Embryonic facial prominence (tissue), 1 donor: Measurements from ENCODE around the gene HOXA13.

Source experiments
- DNase-seq: peaks from one replicate; pipeline ENCODE4 v3.0.0-alpha.2; 2016; ENCODE audit errors: extremely low spot score

The HOXA13 gene

DNA sequence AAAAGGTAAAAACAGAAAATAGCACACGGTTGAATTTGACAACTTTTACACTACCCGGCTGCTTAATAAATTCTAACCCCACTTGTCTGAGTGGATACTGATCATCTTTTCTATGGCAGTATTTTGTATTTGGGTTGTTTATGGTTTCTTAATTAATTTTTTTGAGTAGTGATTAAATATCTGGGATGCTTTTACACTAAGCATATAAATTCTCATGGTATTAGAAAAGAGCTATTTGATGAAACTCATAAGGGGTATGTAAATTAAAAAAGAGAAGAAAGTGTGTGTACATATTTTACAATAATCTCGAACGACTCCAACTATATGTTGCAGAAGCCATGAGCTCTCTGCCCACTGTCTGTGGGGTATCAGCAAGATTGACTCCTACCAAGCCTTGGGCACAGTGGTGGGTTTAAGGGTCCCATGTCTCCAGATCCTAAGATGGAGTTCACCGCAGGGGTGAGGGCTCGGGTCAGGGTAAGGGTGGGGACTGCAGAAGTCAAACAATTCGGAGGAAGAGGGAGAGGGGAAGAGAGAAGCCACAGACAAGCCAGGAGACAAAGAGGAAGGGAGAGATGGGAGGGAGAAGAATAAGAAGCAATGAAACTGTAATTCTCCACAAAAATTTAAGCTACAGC lies 7.6 kb upstream of the HOXA13 start:
- DNase-seq = no peak

DNA sequence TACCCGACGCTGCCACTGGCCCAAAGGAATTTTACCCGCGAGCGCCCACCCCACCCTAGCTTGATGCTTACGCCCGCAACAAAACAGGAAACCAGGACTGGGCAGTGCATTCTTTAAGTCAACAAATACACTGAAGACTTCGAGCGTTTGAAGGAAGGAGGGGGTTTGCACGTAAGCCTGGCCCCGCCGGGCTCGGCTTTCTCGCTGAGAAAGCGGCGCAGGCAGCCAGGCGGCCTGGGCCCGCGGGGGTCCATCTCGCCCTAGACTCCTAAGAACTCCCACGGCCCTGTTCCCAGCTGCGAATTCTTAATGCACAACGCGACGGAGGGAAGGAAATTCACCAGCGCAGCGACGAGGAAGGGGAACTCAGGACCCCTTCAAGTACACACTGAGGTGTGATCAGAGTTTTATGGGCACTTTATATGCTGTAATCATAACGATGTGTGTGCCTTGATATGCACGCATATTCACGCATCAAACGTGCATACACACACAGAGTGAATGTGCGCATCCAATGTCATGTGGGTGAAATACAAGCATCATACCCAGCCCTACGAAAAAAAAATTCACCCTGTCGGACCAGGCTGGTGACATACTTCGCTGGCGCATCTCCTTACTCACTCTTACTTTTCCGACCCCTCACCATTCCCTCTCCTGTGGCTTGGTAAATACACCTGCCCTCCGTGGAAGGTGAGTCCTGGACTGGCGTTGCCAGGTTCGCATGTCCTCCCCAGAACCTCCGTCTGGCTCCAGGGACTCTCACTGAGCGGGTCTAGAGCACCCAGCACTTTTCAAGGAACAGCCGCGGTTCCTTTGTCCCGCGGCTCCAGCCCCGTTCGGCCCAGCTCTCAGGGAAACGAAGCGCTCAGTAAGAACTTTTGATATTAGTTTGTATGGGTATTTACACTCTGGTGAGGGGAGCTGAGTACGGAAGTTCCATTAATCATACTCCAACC lies 5.7 kb upstream of the HOXA13 start:
- no peak for DNase-seq

DNA sequence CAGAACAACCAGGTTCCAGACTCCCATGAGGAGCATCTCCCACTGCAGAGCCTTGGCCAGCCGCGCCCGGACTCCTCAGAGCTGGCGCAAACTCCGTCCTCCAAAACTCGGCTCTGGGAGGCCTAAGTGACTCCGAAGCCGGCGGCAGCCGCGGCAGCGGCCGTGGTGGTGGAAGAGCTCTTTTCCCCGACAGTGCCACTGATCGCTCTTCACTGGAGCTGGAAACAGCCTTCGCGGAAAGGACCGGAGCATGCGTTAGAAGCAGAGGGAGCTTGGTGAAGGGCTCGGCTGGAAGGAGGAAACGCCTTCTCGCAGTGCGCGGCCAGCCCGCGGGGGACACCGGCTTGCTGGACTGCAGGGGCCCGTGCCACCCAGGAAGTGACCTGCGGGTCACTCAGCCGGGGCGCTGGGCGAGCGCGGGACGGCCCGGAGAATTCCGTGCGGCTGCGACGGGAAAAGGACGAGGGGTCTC lies 5.0 kb upstream of the HOXA13 start:
- DNase-seq = no peak

DNA sequence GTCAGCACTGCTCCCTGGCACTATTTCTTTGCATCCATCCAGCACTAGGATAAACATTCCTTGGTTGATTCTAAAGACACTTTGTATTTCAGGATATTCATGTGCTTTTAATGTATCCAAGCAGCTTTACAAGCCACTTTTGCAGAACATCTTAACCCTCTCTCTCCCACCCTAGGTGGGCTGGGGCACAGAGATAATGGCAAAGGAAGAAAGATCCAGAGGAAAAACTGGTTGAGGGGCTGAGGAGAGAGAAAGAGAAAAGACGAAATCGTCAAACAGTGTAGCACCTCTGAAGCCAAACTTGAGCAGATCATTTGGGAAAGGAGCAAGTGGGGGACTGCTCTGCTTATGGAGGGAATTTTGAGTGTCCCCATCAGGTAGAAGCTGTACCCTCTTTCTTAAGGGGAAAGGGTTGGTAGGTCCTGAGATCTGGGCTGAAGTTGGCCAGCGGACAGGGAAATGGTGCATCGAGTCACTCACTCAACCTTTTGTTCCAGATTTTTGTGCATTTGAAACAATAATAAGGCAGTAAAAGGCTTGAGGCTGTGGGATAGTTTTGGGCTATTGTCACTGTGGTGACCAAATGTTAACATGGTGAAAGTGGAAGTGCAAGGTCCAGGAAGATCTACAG lies 4.2 kb upstream of the HOXA13 start:
- DNase-seq = no peak

DNA sequence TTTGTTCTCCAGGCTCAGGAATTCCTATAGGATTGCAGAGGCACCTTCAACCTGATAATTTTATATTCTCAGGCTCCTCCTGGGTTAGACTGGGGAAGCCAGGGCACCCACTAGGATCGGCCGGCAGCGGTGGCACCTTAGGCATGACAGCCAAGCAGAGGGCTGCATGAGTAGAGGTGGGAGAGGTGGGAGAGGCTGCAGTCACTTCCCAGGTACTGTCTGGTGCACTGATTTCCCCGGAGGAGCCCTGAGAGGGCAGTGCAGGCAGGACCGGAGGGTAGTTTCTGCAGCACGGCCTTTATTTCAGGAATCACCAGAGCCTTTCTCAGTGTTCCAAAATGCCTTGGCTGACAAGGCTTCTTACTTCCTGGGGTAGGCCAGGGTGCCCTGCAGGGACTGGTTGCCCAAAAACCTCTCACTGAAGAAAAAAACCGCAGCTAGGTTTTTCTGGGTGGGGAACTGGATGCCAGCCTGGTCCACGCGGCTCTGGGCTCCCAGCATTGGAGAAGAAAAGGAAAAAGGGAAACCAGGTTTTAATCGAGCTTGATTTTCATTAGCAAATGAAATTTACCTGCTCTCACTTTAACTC lies 3.6 kb upstream of the HOXA13 start:
- DNase-seq = no peak

DNA sequence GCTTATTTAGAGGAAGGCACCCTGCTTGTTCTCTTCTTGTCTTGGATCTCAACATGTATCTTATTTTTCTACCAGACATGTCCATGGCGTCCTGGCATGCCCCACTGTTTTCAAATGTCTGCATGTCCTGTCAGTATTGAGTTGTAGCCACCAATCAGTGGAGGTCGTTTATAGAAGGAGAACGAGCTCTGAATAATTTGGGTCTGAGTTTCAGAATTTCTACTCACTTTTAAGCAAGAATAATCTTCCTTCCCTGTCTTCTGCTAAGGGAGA lies 2.9 kb upstream of the HOXA13 start:
- DNase-seq = no peak

DNA sequence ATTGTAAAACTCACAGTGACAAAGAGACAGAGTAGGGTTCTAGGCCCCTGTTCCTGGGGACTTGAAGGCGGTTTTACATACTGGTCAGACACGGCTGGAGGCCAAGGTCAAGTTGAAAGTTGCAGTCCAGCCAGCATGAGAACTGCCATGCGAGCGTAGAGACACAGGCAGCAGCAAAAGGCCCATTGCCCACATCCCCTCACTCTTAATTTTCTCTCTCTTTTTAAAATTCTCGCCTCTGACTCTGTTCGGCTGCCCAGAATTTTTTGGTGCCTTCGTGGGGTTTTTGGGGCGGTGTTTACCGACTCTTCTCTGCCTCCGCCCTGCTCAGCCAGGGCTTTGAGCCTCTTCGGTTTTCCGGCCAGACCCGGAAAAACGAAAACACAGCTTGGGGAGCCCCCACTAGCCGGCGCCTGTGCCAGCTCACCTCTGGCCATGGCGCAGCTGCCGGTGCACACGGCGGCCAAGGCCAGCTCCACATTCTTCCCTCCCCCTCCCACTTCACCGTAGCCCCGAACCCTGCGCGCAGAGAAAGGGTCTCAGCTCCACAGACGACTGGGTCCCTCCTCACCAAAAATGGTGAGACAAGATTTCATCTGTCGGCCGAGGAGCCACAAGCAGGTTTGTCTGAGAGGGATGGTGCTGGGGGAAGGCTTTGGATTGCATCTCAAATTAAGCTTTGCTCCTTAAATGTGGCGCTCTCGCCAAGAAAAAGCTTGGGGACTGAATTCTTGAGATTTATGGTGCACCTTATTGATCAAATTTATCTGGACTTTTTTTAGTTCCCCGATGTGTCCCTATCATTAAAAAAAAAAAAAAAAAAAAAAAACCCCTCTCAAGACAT lies 2.3 kb upstream of the HOXA13 start:
- DNase-seq = no peak

DNA sequence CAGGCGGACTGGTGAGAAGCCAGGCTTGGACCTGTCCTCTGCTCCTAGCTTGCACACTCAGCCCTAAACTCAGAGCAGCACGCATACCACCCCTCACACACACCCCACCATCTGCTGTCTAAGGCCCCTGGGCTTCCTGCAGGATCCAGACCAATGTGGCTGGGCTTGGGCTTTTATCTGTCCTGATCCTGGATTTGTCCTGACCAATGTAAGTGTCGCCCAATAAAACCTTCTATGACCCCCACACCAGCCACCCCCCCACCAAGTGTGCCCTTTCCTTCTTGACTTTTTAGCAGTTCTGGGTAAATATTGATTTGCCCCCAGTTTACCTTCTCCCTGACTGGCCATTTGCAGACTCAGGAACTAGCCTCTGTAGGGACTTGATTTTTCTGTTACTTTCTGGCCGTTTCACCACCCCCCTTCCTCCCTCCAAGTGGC lies 1.7 kb upstream of the HOXA13 start:
- no peak for DNase-seq

DNA sequence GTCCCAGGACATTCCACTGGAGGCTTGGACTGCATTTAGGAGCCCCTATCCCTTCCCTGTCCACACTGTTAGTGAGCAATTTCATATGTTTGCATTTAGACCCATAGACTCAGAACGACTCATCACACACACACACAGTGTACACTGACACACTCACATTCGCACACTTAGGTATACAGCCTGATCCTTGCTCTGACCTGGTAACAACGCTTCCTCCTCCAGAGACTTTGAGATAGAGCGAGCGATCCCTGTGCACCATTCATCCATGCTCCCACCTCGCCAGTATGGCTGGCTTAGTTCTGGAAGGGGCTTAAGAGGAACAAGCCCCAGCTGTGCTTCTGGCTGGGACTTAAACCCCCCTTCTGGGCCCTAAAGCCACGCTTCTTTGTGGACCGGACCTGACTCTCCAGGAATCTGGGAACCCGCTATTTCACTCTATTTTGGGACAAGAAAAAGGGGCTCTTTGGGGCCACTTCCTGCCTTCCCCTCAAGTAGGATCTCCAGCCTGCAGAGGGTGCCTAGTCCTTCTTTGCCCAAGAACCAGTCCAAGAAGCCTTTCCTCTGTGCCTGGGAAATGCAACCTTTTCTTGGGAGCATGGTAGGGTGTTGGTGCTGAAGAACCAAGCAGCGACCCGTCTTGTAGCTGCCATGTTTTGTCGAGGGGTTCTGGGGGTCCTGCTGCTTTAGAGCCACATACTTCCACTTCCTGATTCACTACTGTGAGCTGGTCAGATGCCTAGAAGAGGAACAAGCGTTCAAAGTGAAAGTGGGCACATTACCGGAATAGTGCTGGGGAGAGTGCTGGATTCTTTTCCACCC lies 1.1 kb upstream of the HOXA13 start:
- no peak for DNase-seq

DNA sequence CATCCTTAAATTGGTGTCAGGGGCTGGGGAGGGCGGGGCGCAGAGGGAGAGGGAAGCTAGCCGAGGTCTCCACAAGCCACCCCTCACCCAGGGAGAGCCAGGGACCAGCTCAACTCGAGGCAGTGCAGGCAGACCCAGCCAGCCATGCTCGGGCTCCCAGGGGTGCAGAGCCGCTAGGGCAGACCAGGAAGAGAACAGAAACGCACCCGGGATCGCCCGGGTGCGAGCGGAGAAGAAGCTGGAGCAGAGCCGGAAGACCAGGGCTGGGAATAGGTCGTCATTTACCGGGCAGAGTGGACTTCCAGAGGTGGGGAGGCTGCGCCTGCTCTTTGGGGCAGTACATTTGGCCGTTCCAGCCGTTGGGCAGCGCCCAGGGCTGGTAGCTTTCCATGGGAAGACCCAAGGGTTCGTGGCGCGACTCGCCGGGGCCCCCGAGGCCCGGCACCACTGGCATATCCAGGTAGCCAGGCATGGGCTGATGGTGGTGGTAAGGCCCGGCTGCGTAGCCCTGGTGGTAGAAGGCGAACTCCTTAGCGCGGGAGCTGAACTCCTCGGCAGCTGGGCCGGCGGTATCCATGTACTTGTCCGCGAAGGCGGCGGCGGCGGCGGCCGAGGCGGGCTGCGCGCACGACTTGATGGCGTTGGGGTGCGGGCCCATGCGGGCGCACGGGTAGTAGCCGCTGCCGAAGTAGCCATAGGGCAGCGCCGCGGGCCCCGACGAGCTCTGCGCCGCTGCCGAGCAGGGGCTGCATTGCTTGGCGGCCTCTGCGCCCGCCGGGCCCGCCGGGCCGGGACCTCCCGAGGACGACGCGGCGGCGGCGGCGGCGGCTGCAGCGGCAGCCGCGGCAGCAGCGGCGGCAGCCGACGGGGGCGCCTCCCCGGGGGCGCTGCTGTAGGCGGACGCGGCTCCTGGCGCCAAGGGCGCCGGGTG lies 755 bp downstream of the HOXA13 start:
- no peak for DNase-seq

DNA sequence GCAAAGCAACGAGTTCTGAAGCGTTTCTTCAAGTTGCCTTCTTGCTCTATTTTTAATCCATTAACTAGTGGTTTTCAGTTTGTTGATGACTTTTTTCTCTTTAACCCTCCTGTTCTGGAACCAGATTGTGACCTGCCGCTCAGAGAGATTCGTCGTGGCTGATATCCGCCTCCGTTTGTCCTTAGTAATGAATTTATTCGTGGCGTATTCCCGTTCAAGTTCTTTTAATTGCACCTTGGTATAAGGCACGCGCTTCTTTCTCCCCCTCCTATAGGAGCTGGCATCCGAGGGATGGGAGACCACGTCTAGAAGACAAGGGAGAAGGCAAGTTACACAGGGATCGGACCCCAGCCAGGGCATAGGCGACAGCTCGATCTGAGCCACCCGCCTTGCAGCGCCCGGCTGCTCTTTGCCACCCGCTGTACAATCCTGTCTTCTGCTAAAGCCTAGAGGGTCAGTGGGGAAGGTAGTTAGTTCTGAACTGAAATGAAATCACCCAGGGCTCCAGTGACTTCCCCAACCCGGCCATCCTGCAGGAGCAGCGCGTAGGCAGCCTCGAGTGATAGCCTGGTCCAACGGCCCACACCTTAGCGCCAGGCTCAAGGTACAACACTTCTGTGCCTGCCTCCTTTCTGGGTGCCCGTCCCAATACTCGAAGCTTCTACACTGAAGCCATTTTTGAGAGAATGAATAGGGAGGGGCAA lies 1.6 kb downstream of the HOXA13 start:
- DNase-seq = no peak

DNA sequence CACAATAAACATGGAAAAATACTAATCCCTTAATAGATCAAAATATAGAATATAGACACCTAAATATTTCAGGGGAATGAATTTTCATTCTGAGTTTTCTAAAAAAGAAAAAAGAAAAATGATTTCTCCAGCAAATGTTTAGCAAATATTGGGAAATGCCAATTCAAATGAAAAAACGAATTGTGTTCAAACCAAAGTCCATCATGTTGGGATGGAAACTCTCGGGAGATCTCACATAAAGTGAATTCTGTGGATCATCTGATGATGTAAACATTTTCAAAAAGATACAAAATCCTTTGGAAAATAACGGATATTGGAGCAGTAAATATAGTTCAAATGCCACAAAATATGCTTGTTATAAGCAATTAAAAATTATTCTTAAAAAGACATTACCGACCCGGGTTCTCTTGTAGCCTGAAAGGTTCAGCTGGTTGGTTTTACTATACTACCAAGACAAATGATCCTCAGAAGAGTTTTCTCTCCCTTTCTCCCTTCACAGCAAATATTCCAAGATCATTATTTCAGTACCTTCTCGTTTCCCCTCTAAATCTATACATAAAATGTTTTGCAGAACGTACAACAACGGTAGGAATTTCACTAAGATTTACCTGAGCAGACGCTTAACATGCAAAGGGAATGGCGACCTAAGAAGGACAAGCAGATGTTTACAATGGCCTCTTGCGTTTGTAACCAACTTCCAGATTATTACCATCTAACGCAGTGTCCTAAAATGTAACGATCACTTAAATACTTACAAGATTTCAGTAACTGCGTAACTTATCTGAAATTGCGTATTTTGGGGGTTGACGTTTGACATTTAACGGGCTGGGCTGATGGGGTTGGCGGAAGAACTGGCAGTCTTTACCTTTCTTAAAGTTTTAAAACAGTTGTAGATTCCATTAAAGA lies 2.5 kb downstream of the HOXA13 start:
- no peak for DNase-seq

DNA sequence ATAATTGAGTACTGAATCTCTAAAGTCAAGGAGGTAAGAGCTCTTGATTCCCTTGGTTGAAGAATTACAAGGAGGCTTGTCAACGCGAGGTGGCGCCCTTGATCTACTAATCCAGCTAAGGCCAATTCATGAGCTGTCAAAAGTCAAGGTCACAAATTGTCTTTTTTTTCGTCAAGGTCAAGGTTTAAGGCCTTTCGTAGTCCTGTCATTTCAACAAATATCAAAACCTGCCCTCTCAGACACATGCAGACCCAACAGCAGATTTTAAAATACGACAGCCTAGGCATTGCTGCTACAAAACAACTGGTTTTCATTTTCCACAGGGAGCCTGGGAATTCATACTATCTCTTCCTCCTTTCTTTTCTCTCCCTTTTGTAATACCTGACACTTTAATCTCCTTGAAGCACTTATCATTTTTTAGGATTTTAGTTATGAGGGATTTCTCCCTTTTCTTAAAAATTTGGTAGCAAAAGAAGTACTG lies 3.6 kb downstream of the HOXA13 start:
- DNase-seq = peak; percentile 47

DNA sequence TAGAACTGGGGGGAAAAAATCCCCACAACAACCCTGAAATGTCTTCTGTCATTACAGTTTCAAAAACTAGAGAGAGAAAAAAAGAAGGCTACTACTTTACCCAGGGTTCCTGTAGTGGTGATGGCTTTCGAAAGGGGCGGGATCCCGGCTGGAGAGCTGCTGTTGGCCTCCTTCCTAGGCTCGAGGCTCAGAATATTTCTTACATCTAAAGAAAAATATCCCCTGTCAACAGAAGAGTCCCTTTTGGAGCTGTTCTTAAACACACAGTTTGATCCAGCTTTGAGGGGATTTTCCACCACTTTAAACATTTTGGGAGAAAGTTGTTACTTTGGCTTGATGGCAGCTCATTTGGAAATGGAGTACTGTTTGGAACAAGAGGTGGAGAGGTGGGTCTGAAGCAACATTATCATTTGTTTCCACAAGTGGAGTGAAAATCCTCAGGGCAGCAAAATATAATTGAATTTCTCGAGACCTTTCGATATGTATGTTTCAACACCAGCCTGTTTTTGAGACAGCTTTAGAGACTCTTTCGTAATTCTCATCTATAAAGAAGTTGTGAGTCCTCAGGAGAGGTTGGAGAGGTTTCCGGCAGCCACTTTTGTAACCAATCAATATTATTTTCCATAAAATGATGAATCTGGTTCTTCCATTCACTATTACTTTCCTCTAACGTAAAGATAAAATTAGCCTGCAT lies 5.1 kb downstream of the HOXA13 start:
- no peak for DNase-seq

DNA sequence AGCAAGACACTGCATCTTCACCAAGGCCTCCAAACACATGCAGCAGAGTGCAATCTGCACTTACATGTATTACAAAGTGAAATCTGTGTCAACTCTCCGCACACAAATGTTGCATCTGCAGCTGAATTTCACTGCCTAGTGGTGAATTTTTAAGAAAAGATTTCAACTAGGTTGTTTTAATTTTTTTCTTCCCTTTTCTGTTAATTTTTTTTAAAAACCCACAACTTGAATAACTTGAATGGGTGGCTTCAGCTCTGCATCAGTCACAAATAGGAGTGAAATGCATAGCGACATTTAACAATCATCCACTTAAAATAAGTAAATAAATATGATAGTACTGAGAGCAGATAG lies 5.9 kb downstream of the HOXA13 start:
- DNase-seq = no peak

DNA sequence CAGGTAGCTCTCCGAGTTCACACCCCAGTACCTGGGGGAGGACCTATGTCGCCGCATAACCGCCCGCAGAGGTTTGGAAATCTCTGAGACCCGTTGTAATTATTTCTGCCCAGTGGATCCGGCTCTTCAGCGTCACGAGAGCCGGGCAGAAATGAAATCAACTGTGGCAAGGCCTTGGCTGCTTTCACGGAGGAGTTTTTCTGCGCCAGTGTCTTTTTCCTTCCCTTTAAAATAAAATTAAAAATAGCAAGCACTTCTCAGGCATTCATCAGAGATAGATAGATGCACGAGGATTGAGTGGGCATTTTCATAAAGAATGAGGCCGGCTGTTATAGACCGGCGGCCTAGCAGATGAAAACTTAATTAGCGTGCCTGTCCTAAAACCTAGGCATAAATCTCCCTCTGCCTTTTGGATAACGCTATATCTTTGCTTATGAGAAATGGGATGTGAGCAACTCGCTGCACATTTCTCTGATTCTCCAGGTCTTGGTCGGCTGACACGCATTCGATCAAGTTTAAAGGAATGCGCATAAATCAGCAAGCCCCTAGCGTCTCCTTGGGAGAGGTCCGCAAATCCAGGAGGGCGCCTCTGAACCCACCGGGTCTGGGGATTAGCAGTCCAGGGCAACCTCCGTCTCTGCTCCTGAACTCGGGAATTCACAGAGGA lies 6.4 kb downstream of the HOXA13 start:
- no peak for DNase-seq
